B cell (primary cell): ENCODE measurements around the gene MACROH2A1. TPM values are rescaled to one million over a fixed set of nuclear protein-coding genes. Genes with fewer than 3 reads are reported as not detected.

Source experiments
- ATAC-seq: fragments of 200-7000 bp; cut with Tn5 transposase; one replicate; pipeline ENCODE4 v1.10.0; 2021; ENCODE audit warnings: low read depth, mild to moderate bottlenecking, moderate number of reproducible peaks, moderate library complexity
- CTCF ChIA-PET: fragments of 350-600 bp; sonication (Branson Sonifier 250); formaldehyde crosslinking; loops from one replicate; lab custom pipeline; 2021; ENCODE audit warnings: antibody characterized with exemption, inconsistent platforms; lab: Charles Lee
- POLR2A ChIA-PET: fragments of 350-600 bp; sonication (Branson Sonifier 250); formaldehyde crosslinking; loops from one replicate; lab custom pipeline; 2021; ENCODE audit warnings: antibody characterized with exemption; lab: Charles Lee
- DNase-seq: peaks from one replicate; pipeline ENCODE4 v3.0.0; 2013
- H2AFZ ChIP-seq: 2 replicates; pipeline ENCODE4 v1.6.1; 2012; ENCODE audit warnings: mild to moderate bottlenecking, low read depth, low read length; ENCODE audit not compliant: insufficient read depth, poor library complexity, severe bottlenecking
- H3K27ac ChIP-seq, 2 donors: 1 replicate in 1 of 2; 2 replicates in 1 of 2; pipeline ENCODE4 v1.5.1; 2012 to 2013; ENCODE audit warnings: low read length in 2 of 2, mild to moderate bottlenecking in 2 of 2, moderate library complexity in 1 of 2
- H3K27me3 ChIP-seq, 4 experiments: fragments of 200-600 bp in 1 of 4; sonication (generic) in 1 of 4; replicated peaks in 1 of 4; 1 replicate in 2 of 4; 2 replicates in 2 of 4; pipeline versions ENCODE4 v1.6.1 to v1.7.0; 2013 to 2016; ENCODE audit warnings: low read length in 3 of 4, mild to moderate bottlenecking in 2 of 4, mixed read lengths in 1 of 4, moderate library complexity in 1 of 4; ENCODE audit not compliant: insufficient read depth in 4 of 4, control insufficient read depth in 3 of 4; ENCODE audit errors: control extremely low read depth in 1 of 4
- H3K36me3 ChIP-seq, 2 experiments: replicated peaks in 1 of 2; 1 replicate in 1 of 2; 2 replicates in 1 of 2; pipeline versions ENCODE4 v1.6.1 to v1.7.1; 2013; ENCODE audit warnings: low read length in 1 of 2; ENCODE audit not compliant: insufficient read depth in 2 of 2, control insufficient read depth in 1 of 2; ENCODE audit errors: control extremely low read depth in 1 of 2, extremely low read depth in 1 of 2
- H3K4me1 ChIP-seq, 2 donors: fragments of 200-600 bp in 1 of 2; sonication (generic) in 1 of 2; 1 replicate in 1 of 2; 2 replicates in 1 of 2; pipeline versions ENCODE4 v1.5.1 to v1.6.1; 2013 to 2017; ENCODE audit warnings: low read length in 2 of 2; ENCODE audit not compliant: control insufficient read depth in 2 of 2, insufficient read depth in 2 of 2
- H3K4me2 ChIP-seq: replicated peaks from 2 replicates; pipeline ENCODE3; 2012; ENCODE audit warnings: mild to moderate bottlenecking, low read depth, low read length; ENCODE audit not compliant: poor library complexity, severe bottlenecking
- H3K4me3 ChIP-seq, 5 experiments: fragments of 200-600 bp in 1 of 5; sonication (generic) in 1 of 5; 1 replicate in 3 of 5; 2 replicates in 2 of 5; pipeline versions ENCODE4 v1.5.1 to v1.7.0; 2011 to 2016; ENCODE audit warnings: low read length in 4 of 5, mild to moderate bottlenecking in 4 of 5, low read depth in 2 of 5, control low read depth in 1 of 5, moderate library complexity in 1 of 5; ENCODE audit not compliant: insufficient read depth in 1 of 5; ENCODE audit errors: control extremely low read depth in 1 of 5, extremely low read depth in 1 of 5
- H3K79me2 ChIP-seq: fragments of 200-600 bp; sonication (generic); one replicate; pipeline ENCODE4 v1.6.0; 2016; ENCODE audit warnings: low read length; ENCODE audit not compliant: control insufficient read depth, insufficient read depth
- H3K9ac ChIP-seq: fragments of 200-600 bp; sonication (generic); 2 replicates; pipeline ENCODE4 v1.6.1; 2017; ENCODE audit warnings: mild to moderate bottlenecking, low read length, moderate library complexity
- H3K9me3 ChIP-seq, 3 donors: one replicate each; pipeline versions ENCODE4 v1.6.1 to v1.7.1; 2013; ENCODE audit warnings: low read length in 2 of 3; ENCODE audit not compliant: control insufficient read depth in 2 of 3, insufficient read depth in 1 of 3; ENCODE audit errors: control extremely low read depth in 1 of 3
- H4K20me1 ChIP-seq: 2 replicates; pipeline ENCODE4 v1.6.0; 2012; ENCODE audit warnings: mild to moderate bottlenecking, low read length; ENCODE audit not compliant: insufficient read depth, control insufficient read depth, poor library complexity, severe bottlenecking
- H3K27ac Mint-ChIP-seq: one replicate; pipeline ENCODE4 v1.8.0; 2021; ENCODE audit warnings: mixed read lengths
- H3K27me3 Mint-ChIP-seq: one replicate; pipeline ENCODE4 v1.8.0; 2021; ENCODE audit warnings: mixed read lengths
- H3K4me1 Mint-ChIP-seq: one replicate; pipeline ENCODE4 v1.8.0; 2021; ENCODE audit warnings: mixed read lengths
- H3K4me3 Mint-ChIP-seq: one replicate; pipeline ENCODE4 v1.8.0; 2021; ENCODE audit warnings: mixed read lengths
- H3K9me3 Mint-ChIP-seq: one replicate; pipeline ENCODE4 v1.8.0; 2022; ENCODE audit warnings: mixed read lengths; ENCODE audit not compliant: insufficient read depth
- EZH2 ChIP-seq: IDR thresholded peaks from 2 replicates; pipeline ENCODE4 v1.6.1; 2012; ENCODE audit warnings: borderline replicate concordance, low read depth, mild to moderate bottlenecking, moderate library complexity, low read length; ENCODE audit not compliant: insufficient read depth, poor library complexity, severe bottlenecking
- WGBS: methylation state at CpG from one replicate; pipeline ENCODE4 v1.1.5; 2013; ENCODE audit warnings: missing lambda C conversion rate; ENCODE audit not compliant: insufficient coverage; 5-methylcytosine and 5-hydroxymethylcytosine counted together
- intact Hi-C: fragments of 100-400 bp; cut with micrococcal nuclease; formaldehyde crosslinking; loops from one replicate; pipeline ENCODE4 v1.10.0; 2022
- polyA plus RNA-seq: library from polyadenylated mRNA; depleted of rRNA; stranded (reverse); fragments of >200 nt; gene quantifications from 2 replicates; pipeline ENCODE4 v1.2.3, GENCODE V29; 2012
- total RNA-seq, 2 donors: library from RNA; stranded (reverse); fragments of 120-200 nt in 1 of 2; gene quantifications; 1 replicate in 1 of 2; 2 replicates in 1 of 2; pipeline versions ENCODE4 v1.2.3 to v1.2.4, GENCODE V29; 2013 to 2022
- TF ChIP-seq, protein P1 (sequence below): fragments of 200-600 bp; IDR thresholded peaks from one replicate; pipeline ENCODE4 v1.8.0; 2022; ENCODE audit warnings: antibody characterized with exemption, mild to moderate bottlenecking

The MACROH2A1 gene
- total and polyA plus RNA-seq, 2 donors (not counting 1 experiment from before 2014, with no cell fraction given) = 80.1 to 99.7 TPM

- Histone ChIP-seq H3K27me3 (no peaks in the 10 kb centered on the region), H3K9ac (no peak overlapping the region), H3K4me1 (peaks cover 30 to 32% of the 10 kb centered on the region in 2 donors), H3K27ac (no peak overlapping the region), H3K4me3 (no peak overlapping the region), H3K4me2 (no peak overlapping the region), H4K20me1 (peaks cover 7% of the 10 kb centered on the region), H3K36me3 (no peaks in the 10 kb centered on the region), H3K9me3 (peaks cover 0 to 7% (median 3%) of the 10 kb centered on the region in 3 donors), H3K79me2 (peaks cover 29% of the 10 kb centered on the region), H2AFZ (no peak overlapping the region)
- ChIA-PET POLR2A (no interaction called here), CTCF (interaction anchor here (1.2 kb wide), 1 partner anchor 28 kb away, joined by 3 read pairs; no protein-coding TSS in a partner anchor)
- no peaks in the 10 kb centered on the region for H3K9me3 Mint-ChIP-seq
- no peak for DNase-seq
- H3K4me1 Mint-ChIP-seq = peaks cover 31% of the 10 kb centered on the region
- WGBS = 76% methylated on average over 5 of the region's 5 CpGs
- TF ChIP-seq, protein P1, sequence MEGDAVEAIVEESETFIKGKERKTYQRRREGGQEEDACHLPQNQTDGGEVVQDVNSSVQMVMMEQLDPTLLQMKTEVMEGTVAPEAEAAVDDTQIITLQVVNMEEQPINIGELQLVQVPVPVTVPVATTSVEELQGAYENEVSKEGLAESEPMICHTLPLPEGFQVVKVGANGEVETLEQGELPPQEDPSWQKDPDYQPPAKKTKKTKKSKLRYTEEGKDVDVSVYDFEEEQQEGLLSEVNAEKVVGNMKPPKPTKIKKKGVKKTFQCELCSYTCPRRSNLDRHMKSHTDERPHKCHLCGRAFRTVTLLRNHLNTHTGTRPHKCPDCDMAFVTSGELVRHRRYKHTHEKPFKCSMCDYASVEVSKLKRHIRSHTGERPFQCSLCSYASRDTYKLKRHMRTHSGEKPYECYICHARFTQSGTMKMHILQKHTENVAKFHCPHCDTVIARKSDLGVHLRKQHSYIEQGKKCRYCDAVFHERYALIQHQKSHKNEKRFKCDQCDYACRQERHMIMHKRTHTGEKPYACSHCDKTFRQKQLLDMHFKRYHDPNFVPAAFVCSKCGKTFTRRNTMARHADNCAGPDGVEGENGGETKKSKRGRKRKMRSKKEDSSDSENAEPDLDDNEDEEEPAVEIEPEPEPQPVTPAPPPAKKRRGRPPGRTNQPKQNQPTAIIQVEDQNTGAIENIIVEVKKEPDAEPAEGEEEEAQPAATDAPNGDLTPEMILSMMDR = no peak
- TF ChIP-seq EZH2 = no peak
- peaks cover 2% of the 10 kb centered on the region for H3K27me3 Mint-ChIP-seq
- no peak for ATAC-seq
- intact Hi-C loops = no loop called here
- H3K4me3 Mint-ChIP-seq = peak overlapping the region; percentile 92
- H3K27ac Mint-ChIP-seq = no peak overlapping the region
These were observed 1.8 kb upstream of the MACROH2A1 start for GRCh38 chr5:135400866-135401265.

GRCh38 chr5:135399794-135400542 is 937 bp upstream of the MACROH2A1 start:
- Histone ChIP-seq H3K79me2 (peaks cover 38% of the 10 kb centered on the region), H3K36me3 (no peaks in the 10 kb centered on the region), H3K4me2 (peak overlapping the region; percentile 90), H2AFZ (peak overlapping the region; percentile 97), H3K9ac (peak overlapping the region; percentile 83), H3K4me1 (peaks cover 30 to 32% of the 10 kb centered on the region in 2 donors), H3K27ac (peak overlapping the region; percentile 81 to 92), H3K27me3 (no peaks in the 10 kb centered on the region), H3K9me3 (peaks cover 0 to 7% (median 2%) of the 10 kb centered on the region in 3 donors), H3K4me3 (peak overlapping the region; percentile 26 to 80 (median 72)), H4K20me1 (peaks cover 10% of the 10 kb centered on the region)
- no peaks in the 10 kb centered on the region for H3K9me3 Mint-ChIP-seq
- DNase-seq (no peak), ATAC-seq (no peak)
- WGBS = 19% methylated on average over 12 of the region's 25 CpGs
- intact Hi-C loops = loop anchor here (2.0 to 5.0 kb wide), 2 partner anchors 495 to 732 kb away; partner anchors contain the start of genes PCBD2 and SMAD5
- TF ChIP-seq, protein P1 = no peak
- no peak for TF ChIP-seq EZH2
- POLR2A ChIA-PET = no interaction called here
- peaks cover under 1% of the 10 kb centered on the region for H3K27me3 Mint-ChIP-seq
- CTCF ChIA-PET = interaction anchor here (0.7 kb wide), 1 partner anchor 26 kb away, joined by 3 read pairs; no protein-coding TSS in a partner anchor
- H3K27ac Mint-ChIP-seq = peak overlapping the region; percentile 92
- peaks cover 40% of the 10 kb centered on the region for H3K4me1 Mint-ChIP-seq
- H3K4me3 Mint-ChIP-seq = peak overlapping the region; percentile 92
